Sciatic nerve (tissue), 2 donors: ENCODE data around the gene C16orf74. TPM values are rescaled to one million over a fixed set of nuclear protein-coding genes. Genes with fewer than 3 reads are reported as not detected.

Experiments used
- ATAC-seq: fragments of 200-7000 bp; cut with Tn5 transposase; one replicate; pipeline ENCODE4 v1.9.1; 2020; ENCODE audit warnings: mild to moderate bottlenecking, moderate library complexity
- DNase-seq: peaks from one replicate; pipeline ENCODE4 v3.0.0-alpha.2; 2020; ENCODE audit warnings: low spot score
- intact Hi-C: fragments of 100-400 bp; cut with DNase I; formaldehyde crosslinking; loops from one replicate; pipeline ENCODE4 v1.14.2; 2022
- microRNA-seq: library from miRNA; unstranded; fragments of <30 nt; microRNA quantifications from one replicate; pipeline ENCODE4 v1.2.0, GENCODE V29; 2020
- total RNA-seq: library from RNA; stranded (reverse); fragmentation: NEBNext Ultra II Directional; extraction: Animal tissue kit (Norgen Biotek cat#: 25700); gene quantifications from one replicate; pipeline ENCODE4 v1.2.1, GENCODE V29; 2021
- donor health status: DM: no; HTN: no; CAD: no.
- donor health status: DM: no; HTN: no; CAD: no.

C16orf74 gene
- total RNA-seq, 1 donor from 2014 or later: 1.8 TPM

DNA sequence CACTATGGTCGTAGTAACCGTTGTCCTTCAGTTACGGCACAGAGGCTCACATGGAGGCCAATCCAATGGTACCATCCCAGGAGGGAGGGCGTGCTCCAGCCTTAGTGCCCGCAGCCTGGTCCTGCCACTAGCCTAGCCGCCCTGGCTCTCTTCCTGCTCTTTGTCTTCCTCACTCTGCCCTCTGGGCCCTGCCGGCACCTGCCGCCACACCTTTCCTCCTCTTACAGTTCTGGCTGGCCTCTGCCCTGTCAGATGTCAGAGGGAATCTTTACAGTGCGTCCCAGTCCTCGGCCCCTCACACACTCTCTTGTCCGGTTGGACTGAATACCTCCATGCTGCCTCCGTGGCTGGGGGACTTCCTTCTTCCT, 85.5 kb downstream of the C16orf74 start:
- no peak for DNase-seq
- intact Hi-C loops: loop anchor here (5.0 kb wide), 1 partner anchor 248 kb away; no protein-coding TSS in a partner anchor
- ATAC-seq: no peak

DNA sequence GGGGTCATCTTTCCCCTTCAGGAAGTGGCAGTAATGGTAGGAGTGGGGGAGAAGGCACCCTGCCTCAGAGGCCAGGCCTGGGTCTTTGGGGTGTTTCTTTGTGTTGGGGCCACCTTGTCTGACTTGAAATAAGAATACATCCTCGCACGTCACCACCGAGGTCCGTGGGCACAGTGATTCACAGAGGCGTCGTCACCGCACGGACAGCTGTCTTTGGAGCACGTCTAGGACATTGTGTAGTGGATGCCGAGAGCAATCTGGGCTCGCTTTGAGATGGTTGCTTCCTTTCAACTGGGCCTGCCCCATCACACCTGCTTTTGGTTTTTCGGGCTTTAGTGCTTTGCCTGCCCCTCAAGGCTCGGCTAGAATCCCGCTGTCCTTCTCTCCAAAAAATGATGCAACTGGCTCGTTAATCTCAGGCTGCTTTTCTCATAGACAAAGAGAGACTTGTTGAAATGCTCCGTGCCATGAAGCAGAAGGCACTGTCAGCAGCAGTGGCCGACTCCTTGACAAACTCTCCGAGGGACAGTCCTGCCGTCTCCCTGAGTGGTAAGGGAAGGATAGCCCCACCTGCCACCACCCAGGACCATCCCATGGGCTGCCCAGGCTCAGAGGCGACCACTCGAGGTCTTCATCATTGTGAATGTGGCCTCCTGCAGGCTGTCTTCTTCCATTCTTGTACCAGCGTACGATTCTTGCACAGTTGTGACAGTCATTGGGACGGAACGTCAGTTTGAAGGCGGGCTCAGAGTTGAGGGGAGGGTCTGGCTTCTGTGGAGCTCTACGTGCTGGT, 86.1 kb downstream of the C16orf74 start:
- ATAC-seq (no peak), DNase-seq (no peak)
- intact Hi-C loops: loop anchor here (5.0 kb wide), 1 partner anchor 247 kb away; no protein-coding TSS in a partner anchor

DNA sequence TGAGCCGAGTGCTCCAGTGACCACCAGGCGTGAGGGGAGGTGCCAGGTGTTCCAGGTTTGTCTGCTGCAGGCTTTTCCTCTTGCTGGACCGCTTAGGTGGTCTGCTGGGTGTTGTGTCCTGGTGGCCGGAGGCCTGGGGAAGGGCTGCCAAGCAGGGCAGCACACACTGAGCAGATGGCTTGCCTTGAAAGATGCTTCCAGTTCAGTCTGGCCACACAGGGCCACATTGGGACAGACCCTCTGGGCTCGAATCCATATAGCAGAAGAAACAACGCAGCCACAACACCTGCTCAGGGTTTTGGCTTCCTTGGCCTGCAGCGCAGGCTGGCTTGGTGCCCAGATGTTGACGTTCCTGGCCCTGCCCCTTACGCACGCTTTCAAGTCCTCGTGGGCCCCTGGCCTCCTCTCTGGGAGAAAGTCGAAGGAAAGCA, 87.0 kb downstream of the C16orf74 start:
- intact Hi-C loops: no loop called here
- DNase-seq (no peak), ATAC-seq (peak; percentile 23)

DNA sequence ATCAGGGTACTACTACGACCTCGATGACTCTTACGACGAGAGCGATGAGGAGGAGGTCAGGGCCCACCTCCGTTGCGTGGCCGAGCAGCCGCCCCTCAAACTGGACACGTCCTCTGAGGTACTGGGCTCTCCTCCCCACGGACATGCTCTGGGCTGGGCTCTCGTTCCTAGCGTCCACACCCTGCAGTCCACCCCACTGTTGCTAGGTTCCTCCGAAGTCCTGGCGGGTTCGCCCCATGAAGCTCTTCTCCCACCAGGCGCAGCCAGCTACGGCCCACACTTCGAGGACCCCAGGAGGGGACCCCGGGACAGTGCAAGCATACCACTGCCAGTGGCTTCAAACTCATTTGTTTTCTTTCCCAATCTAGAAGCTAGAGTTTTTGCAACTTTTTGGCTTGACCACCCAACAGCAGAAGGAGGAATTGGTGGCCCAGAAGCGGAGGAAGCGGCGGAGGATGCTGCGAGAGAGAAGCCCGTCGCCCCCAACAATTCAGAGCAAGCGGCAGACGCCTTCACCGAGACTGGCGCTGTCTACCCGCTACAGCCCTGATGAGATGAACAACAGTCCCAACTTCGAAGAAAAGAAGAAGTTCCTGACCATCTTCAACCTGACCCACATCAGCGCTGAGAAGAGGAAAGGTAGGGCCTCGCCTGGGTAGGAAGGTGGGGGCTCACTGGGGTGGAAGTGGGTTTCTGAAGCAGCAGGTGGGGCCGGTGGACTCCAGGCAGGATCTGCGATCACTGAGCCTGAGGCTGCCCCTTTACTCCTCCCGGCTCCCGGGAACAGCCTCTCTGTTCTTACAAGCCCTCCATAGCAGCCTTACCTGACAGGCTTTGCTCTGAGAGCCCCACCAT, 87.7 kb downstream of the C16orf74 start:
- intact Hi-C loops: no loop called here
- DNase-seq: no peak
- ATAC-seq: no peak

DNA sequence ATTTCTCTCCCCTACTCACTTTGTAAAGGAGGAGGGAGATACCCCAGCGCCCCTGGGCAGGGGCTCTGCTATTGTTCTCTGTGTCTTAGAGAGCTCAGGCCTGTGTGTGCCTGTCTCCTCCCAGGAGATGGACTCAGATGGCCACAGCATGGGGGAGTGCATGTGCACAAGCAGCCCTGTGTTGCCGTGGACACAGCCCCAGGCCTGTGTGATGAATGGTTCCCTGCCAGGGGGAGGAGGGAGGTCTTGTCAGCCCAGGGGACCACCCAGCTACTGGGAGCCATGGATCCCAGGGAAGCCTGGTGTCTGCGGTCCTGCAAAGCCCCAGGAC, 88.4 kb downstream of the C16orf74 start:
- no peak for DNase-seq
- intact Hi-C loops: no loop called here
- ATAC-seq: no peak

DNA sequence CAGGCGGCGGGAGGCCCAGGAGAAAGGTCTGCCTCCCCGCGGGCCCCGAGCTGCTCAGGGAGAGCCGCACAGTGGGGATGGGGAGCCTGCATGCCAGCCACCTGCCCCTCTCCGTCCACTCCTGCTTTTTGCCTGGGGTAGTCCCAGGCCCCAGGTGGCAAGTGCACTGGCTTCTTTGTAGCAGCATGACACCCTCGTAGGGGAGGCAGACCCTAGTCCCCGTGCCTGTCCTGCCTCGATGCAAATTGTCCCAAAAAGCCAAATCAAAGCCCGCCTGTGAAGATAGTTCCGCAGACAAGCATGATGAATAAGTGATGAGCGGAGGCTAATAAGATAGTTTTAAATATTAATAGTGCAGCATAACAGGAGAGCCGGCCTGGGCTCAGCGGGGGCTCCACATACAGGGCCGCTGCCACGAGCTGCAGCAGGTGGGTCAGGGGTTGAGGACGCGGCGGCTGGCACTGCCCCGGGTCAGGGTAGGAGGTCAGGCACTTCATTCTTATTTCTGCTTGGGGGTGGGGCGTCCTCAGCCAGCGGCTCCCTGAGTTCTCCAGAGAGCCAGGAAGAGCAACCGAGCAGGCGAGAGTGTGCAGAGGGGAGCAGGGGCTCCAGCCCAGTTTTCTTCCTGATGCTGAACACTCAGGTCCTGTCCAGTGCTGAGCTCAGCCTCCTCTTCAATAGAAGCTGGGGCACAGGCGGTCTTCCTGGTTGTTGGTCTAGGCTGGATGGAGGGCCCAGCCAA, 89.0 kb downstream of the C16orf74 start:
- intact Hi-C loops: no loop called here
- ATAC-seq: no peak
- DNase-seq: no peak

DNA sequence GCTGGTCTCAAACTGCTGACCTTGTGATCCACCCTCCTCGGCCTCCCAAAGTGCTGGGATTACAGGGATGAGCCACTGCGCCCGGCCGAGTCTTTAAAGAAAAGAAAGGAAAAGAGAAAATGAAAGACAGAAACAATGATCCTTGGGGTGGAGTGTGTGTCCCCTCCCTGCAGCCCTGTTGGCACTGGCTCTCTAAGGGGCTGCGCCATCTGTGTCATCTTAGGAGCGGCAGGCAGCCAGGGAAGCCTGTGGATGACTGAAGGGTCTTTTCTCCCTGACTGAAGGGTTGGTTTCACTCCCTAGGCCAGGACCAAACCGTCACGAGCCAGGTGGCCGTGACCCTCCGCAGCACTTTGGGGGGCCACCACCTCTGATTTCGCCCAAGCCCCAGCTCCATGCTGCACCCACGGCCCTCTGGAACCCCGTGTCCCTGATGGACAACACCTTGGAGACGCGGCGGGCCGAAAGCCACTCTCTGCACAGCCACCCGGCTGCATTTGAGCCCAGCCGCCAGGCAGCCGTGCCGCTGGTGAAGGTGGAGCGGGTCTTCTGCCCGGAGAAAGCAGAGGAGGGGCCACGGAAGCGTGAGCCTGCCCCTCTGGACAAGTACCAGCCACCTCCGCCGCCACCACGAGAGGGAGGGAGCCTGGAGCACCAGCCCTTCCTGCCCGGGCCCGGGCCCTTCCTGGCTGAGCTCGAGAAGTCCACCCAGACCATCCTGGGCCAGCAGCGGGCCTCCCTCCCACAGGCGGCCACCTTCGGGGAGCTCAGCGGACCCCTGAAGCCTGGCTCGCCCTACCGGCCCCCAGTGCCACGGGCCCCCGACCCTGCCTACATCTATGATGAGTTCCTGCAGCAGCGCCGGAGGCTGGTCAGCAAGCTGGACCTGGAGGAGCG, 89.8 kb downstream of the C16orf74 start:
- intact Hi-C loops: no loop called here
- DNase-seq (no peak), ATAC-seq (no peak)

DNA sequence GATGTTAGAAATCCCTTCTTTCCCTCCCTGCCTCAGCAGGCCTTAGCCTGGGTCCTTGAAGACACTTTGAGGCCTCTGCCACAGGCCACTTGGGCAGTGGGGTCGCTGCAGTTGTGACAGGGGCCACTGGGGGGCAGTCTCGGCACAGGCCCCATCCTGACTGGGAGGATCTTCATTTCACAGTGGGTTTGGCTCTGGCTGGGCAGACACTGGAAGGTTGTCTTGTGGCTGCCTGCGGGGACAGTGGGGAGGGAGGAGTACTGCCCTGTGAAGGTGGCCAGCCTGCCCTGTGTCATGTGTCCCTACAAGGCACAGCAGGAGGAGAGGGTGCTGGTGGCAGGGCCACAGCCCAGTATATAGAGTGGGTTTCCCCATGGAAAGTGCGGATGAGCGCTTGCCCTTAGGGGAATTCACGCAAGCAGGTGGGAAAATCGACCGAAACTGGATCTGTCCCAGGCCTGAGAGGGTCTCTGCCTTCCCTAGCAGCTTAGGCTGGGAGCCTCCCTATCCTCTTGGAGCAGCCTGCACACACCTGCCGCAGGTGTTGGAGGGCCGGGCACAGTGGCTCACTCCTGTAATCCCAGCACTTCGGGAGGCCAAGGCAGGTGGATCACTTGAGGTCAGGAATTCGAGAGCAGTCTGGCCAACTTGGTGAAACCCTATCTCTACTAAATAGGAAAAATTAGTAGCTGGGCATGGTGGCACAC, 90.9 kb downstream of the C16orf74 start:
- DNase-seq: peak; percentile 74
- peak; percentile 38 for ATAC-seq
- intact Hi-C loops: no loop called here

DNA sequence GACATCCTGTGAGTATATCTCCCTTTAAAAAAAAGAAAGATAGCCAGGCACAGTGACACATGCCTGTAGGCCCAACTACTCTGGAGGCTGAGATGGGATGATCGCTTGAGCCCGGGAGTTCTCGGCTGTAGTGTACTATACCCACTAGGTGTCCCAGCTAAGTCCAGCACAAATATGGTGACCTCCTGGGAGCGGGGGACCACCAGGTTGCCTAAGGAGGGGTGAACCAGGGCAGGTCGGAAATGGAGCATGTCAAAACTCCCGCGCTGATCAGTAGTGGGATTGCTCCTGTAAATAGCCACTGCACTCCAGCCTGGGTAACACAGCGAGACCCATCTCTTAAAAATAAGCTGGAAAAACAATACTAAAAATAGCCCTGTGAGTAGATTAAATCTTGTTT, 91.6 kb downstream of the C16orf74 start:
- intact Hi-C loops: no loop called here
- ATAC-seq: no peak
- peak; percentile 51 for DNase-seq

DNA sequence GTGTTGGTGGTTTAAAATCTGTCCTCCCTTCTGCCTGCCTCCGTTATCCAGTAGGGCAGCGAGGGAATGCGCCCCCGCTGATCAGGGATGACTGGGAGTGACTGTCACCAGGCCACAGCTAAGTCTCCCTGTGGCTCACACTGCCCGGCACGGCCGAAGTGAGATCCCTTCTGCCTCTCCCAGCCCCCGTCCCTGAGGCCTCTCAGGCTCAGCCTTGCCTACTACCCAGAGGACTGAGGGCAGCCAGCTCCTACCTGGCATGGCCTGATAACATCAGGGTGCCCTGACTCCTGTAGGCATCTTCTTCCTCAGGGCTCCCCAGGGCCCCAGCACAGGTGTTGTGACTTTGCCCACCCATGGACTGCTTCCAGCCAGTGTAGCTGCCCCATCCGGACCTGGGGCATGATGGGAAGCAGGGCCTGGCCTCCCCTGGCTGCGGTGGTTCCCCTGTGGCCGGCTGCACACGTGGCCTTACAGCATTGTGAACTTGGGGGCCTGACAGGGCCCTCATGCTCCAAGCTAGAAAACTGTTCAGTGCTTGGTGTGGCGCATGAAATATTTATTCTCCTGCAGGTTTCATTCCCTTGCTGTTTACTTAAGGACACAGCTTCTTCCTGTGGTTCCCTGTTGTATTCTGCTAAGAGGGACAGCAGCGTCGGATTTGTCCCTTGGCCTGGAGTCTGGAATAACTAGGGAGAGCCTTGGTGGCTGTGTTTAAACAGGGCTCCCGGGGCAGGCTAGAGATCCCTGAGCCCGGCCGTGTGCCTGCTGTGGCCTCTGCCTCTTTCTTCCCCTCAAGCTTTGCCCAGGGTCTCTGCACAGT, 92.2 kb downstream of the C16orf74 start:
- intact Hi-C loops: no loop called here
- DNase-seq: no peak
- ATAC-seq: no peak

DNA sequence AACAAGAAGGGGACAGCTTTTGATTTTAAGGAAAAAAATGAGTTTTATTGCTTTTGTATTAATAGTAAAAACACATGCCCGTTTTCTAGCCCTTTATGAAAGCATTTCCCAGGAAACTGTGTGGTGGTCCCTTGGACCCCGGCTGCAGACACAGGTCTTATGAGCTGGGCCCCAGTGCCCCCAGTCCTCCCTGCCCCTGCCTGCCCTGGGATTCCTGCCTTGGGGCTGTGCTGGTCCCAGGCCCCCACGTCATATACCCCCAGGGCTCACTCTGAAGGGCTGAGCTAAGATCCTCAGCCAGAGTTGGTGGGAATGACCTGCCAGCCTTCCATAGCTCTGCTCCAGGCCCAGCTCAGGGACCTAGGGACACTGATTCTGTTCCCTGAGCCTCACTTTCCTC, 92.9 kb downstream of the C16orf74 start:
- ATAC-seq: no peak
- intact Hi-C loops: no loop called here
- DNase-seq: no peak

Small RNA genes within 50 kb of the gene (microRNA-seq; reads per million reads assigned to microRNA genes)
- not detected for gene MIR1910

Other genes with a start within 250 kb of the C16orf74 start
- gene GSE1, start 137.8 kb downstream of the C16orf74 start, total RNA-seq: 97.3 TPM
- 1.3 TPM for gene GINS2, start 62.1 kb downstream of the C16orf74 start, total RNA-seq
- gene EMC8, start 48.4 kb upstream of the C16orf74 start, total RNA-seq: 29.2 TPM
- 277 TPM for gene COX4I1, start 48.6 kb upstream of the C16orf74 start, total RNA-seq
- 19.1 TPM for gene IRF8, start 148.1 kb upstream of the C16orf74 start, total RNA-seq